Measurements from ENCODE around the gene CYLD.

CYLD gene

GRCh38 chr16:50828164-50828702 is 86.3 kb downstream of the CYLD start (continued):
- TF ChIP-seq, protein P1, sequence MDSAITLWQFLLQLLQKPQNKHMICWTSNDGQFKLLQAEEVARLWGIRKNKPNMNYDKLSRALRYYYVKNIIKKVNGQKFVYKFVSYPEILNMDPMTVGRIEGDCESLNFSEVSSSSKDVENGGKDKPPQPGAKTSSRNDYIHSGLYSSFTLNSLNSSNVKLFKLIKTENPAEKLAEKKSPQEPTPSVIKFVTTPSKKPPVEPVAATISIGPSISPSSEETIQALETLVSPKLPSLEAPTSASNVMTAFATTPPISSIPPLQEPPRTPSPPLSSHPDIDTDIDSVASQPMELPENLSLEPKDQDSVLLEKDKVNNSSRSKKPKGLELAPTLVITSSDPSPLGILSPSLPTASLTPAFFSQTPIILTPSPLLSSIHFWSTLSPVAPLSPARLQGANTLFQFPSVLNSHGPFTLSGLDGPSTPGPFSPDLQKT (IDR thresholded peaks at IDR 0.05; ENCODE audit: borderline replicate concordance, low read depth, low read length), result no peak
- TF ChIP-seq ZNF2 (tag by site-specific recombination; IDR thresholded peaks at IDR 0.05) (no peak), ZNF837 (tag by site-specific recombination; IDR thresholded peaks at IDR 0.05) (no peak), HIC1 (tag by site-specific recombination; IDR thresholded peaks at IDR 0.05) (no peak), ZNF366 (tag by site-specific recombination; conservative IDR thresholded peaks at IDR 0.05) (no peak), ZNF175 (tag by site-specific recombination; IDR thresholded peaks at IDR 0.05) (no peak), ZSCAN16 (tag by site-specific recombination; IDR thresholded peaks at IDR 0.05) (no peak), ZNF274 (IDR thresholded peaks at IDR 0.05; ENCODE audit: low read length) (no peak), ZNF274 (tag by site-specific recombination; IDR thresholded peaks at IDR 0.05; ENCODE audit: borderline replicate concordance) (no peak)

DNA sequence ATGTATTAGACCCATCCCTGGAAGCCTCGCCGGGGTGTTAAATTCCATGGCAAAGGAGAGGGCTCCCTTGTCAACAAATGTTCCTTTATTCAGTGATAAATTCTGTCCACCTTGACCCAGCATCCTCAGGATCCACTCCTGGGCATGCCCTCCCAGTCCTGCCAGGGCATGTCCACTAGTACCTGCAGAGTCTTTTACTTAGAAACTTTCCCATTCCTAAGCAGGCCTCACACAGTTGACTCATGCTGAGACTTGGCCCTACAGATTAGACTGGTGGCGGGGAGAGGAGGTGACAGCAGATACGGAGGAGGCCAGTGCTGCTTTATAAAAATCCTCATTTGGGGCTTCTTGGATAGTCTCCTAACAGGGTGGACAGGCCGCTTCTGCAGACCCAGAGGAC is 88.8 kb downstream of the CYLD start:
- Histone ChIP-seq H3K4me1 (ENCODE audit: control insufficient read depth, insufficient read depth, low read length) (no peaks in the 10 kb centered on the region), H3K27ac (ENCODE audit: extremely low read depth, low read depth, low read length) (no peak overlapping the region), H3K36me3 (ENCODE audit: control insufficient read depth in 2 of 2, insufficient read depth in 1 of 2, low read length in 2 of 2) (no peaks in the 10 kb centered on the region), H3K9me3 (ENCODE audit: control insufficient read depth, insufficient read depth, low read depth, low read length) (no peaks in the 10 kb centered on the region), H3K4me3 (ENCODE audit: low read depth, low read length) (no peak overlapping the region)
- CTCF ChIA-PET, result no interaction called here
- POLR2A ChIA-PET, result no interaction called here
- TF ChIP-seq ZNF830 (tag by site-specific recombination; IDR thresholded peaks at IDR 0.05; ENCODE audit: low read depth) (no peak), SP3 (tag by site-specific recombination; IDR thresholded peaks at IDR 0.05) (no peak)

- Histone ChIP-seq H3K4me1 (ENCODE audit: control insufficient read depth, insufficient read depth, low read length) (no peaks in the 10 kb centered on the region), H3K9me3 (ENCODE audit: control insufficient read depth, insufficient read depth, low read depth, low read length) (no peaks in the 10 kb centered on the region), H3K36me3 (ENCODE audit: control insufficient read depth in 2 of 2, insufficient read depth in 1 of 2, low read length in 2 of 2) (no peaks in the 10 kb centered on the region), H3K27ac (ENCODE audit: extremely low read depth, low read depth, low read length) (no peak overlapping the region), H3K4me3 (ENCODE audit: low read depth, low read length) (no peak overlapping the region)
- ChIA-PET POLR2A (no interaction called here), CTCF (no interaction called here)
- TF ChIP-seq ZNF626 (tag by site-specific recombination; IDR thresholded peaks at IDR 0.05), result no peak
- no peak for TF ChIP-seq SP7 (tag by site-specific recombination; IDR thresholded peaks at IDR 0.05)
- TF ChIP-seq ZNF544 (tag by site-specific recombination; IDR thresholded peaks at IDR 0.05), result no peak
- TF ChIP-seq ZNF433 (tag by site-specific recombination; IDR thresholded peaks at IDR 0.05; ENCODE audit: low read depth), result no peak
- no peak for TF ChIP-seq ZNF350 (tag by site-specific recombination; IDR thresholded peaks at IDR 0.05)
- TF ChIP-seq ZNF521 (tag by site-specific recombination; IDR thresholded peaks at IDR 0.05), result no peak
- no peak for TF ChIP-seq BCL6B (tag by site-specific recombination; IDR thresholded peaks at IDR 0.05)
- TF ChIP-seq FEZF1 (tag by site-specific recombination; IDR thresholded peaks at IDR 0.05), result no peak
- TF ChIP-seq MEIS1 (CRISPR knock-in tag; IDR thresholded peaks at IDR 0.05; ENCODE audit: borderline replicate concordance), result no peak
- TF ChIP-seq KLF8 (tag by site-specific recombination; IDR thresholded peaks at IDR 0.05), result no peak
- no peak for TF ChIP-seq ZNF221 (tag by site-specific recombination; IDR thresholded peaks at IDR 0.05; ENCODE audit: borderline replicate concordance)
- TF ChIP-seq ZNF645 (tag by site-specific recombination; IDR thresholded peaks at IDR 0.05), result no peak
- no peak for TF ChIP-seq ZNF548 (tag by site-specific recombination; IDR thresholded peaks at IDR 0.05)
- TF ChIP-seq REST (tag by site-specific recombination; IDR thresholded peaks at IDR 0.05), result no peak
- TF ChIP-seq ZNF155 (tag by site-specific recombination; IDR thresholded peaks at IDR 0.05), result no peak
Measured at GRCh38 chr16:50831751-50832150, 89.9 kb downstream of the CYLD start.

Measured in HEK293 (cell line).